Mucosa of descending colon (tissue), 3 donors: ENCODE data around the gene TTC21B. TPM values are rescaled to one million over a fixed set of nuclear protein-coding genes. Genes with fewer than 3 reads are reported as not detected.

Experiments used
- ATAC-seq: fragments of 200-7000 bp; cut with Tn5 transposase; one replicate; pipeline ENCODE4 v1.9.1; 2020; ENCODE audit warnings: mild to moderate bottlenecking, moderate library complexity
- DNase-seq, 3 donors: peaks; one replicate each; pipeline ENCODE4 v3.0.0-alpha.2; 2020
- H3K36me3 ChIP-seq: fragments of 200-600 bp; one replicate; pipeline ENCODE4 v1.8.0; 2021; ENCODE audit warnings: low read depth, mild to moderate bottlenecking
- H3K4me1 ChIP-seq: fragments of 200-600 bp; one replicate; pipeline ENCODE4 v1.8.0; 2021; ENCODE audit warnings: low read depth, mild to moderate bottlenecking
- H3K4me3 ChIP-seq: fragments of 200-600 bp; one replicate; pipeline ENCODE4 v1.8.0; 2021; ENCODE audit warnings: mild to moderate bottlenecking
- H3K9me3 ChIP-seq: fragments of 200-600 bp; one replicate; pipeline ENCODE4 v1.8.0; 2021; ENCODE audit warnings: mild to moderate bottlenecking
- CTCF ChIP-seq: fragments of 200-600 bp; IDR thresholded peaks from one replicate; pipeline ENCODE4 v1.8.0; 2022; ENCODE audit warnings: antibody characterized with exemption, mild to moderate bottlenecking
- intact Hi-C, 2 donors: fragments of 100-400 bp; cut with DNase I in 1 of 2; cut with micrococcal nuclease in 1 of 2; formaldehyde crosslinking; loops; one replicate each; pipeline versions ENCODE4 v1.11.0 to v1.11.1; 2022; cut with DNase I, micrococcal nuclease
- total RNA-seq, 3 donors: library from RNA; stranded (reverse); fragmentation: NEBNext Ultra II Directional in 2 of 3; extraction: Animal tissue kit (Norgen Biotek cat#: 25700) in 2 of 3; gene quantifications; one replicate each; pipeline versions ENCODE4 v1.2.1 to v1.2.4, GENCODE V29; 2021 to 2023
- donor health status: DM: no; HTN: no; CAD: no; lungs with moderate emphysema.
- donor health status: DM: no; HTN: no; CAD: no.
- donor health status: DM: no; HTN: yes; CAD: no.

TTC21B gene
- total RNA-seq, 3 donors from 2014 or later, result 10.4 to 22.2 (median 17.2) TPM

GRCh38 chr2:165901620-165902298 is 51.8 kb downstream of the TTC21B start:
- no peaks in the 10 kb centered on the region for H3K9me3 ChIP-seq
- DNase-seq, result no peak
- no peak for TF ChIP-seq CTCF
- intact Hi-C loops, result no loop called here
- no peak overlapping the region for H3K4me3 ChIP-seq
- ATAC-seq, result peak; percentile 64
- no peaks in the 10 kb centered on the region for H3K36me3 ChIP-seq
- no peaks in the 10 kb centered on the region for H3K4me1 ChIP-seq

GRCh38 chr2:165899311-165899710 is 54.3 kb downstream of the TTC21B start:
- no peak for ATAC-seq
- intact Hi-C loops, result no loop called here
- no peaks in the 10 kb centered on the region for H3K36me3 ChIP-seq
- no peak for DNase-seq
- H3K4me1 ChIP-seq, result no peaks in the 10 kb centered on the region
- H3K4me3 ChIP-seq, result no peak overlapping the region
- TF ChIP-seq CTCF, result no peak
- no peaks in the 10 kb centered on the region for H3K9me3 ChIP-seq

GRCh38 chr2:165898381-165898780 is 55.2 kb downstream of the TTC21B start:
- intact Hi-C loops, result no loop called here
- H3K4me1 ChIP-seq, result no peaks in the 10 kb centered on the region
- no peaks in the 10 kb centered on the region for H3K9me3 ChIP-seq
- H3K4me3 ChIP-seq, result no peak overlapping the region
- ATAC-seq, result no peak
- no peak for DNase-seq
- no peak for TF ChIP-seq CTCF
- H3K36me3 ChIP-seq, result no peaks in the 10 kb centered on the region

- ATAC-seq (peak; percentile 27), DNase-seq (no peak)
- no peak for TF ChIP-seq CTCF
- Histone ChIP-seq H3K4me1 (no peaks in the 10 kb centered on the region), H3K4me3 (no peak overlapping the region), H3K36me3 (no peaks in the 10 kb centered on the region), H3K9me3 (no peaks in the 10 kb centered on the region)
- intact Hi-C loops, result no loop called here
These were observed 55.9 kb downstream of the TTC21B start for GRCh38 chr2:165897726-165898125.

GRCh38 chr2:165897074-165897473 is 56.5 kb downstream of the TTC21B start:
- DNase-seq (no peak), ATAC-seq (no peak)
- Histone ChIP-seq H3K4me3 (no peak overlapping the region), H3K9me3 (no peaks in the 10 kb centered on the region), H3K36me3 (no peaks in the 10 kb centered on the region), H3K4me1 (no peaks in the 10 kb centered on the region)
- intact Hi-C loops, result no loop called here
- TF ChIP-seq CTCF, result no peak

GRCh38 chr2:165895974-165896373 is 57.6 kb downstream of the TTC21B start:
- Histone ChIP-seq H3K36me3 (no peaks in the 10 kb centered on the region), H3K4me1 (no peaks in the 10 kb centered on the region), H3K4me3 (no peak overlapping the region), H3K9me3 (no peaks in the 10 kb centered on the region)
- no peak for DNase-seq
- intact Hi-C loops, result no loop called here
- no peak for TF ChIP-seq CTCF
- ATAC-seq, result no peak
